MCF 10A (cell line): ENCODE measurements around the gene ALDH1A2. TPM values are rescaled to one million over a fixed set of nuclear protein-coding genes. Genes with fewer than 3 reads are reported as not detected.
A peak's percentile ranks its signal among the peaks of the same experiment; 100 is the strongest.

Experiments
- BruUV-seq: library from RNA; stranded (reverse); fragments of 400-500 nt; replicated peaks from 2 replicates; lab custom pipeline; 2021; lab: Mats Ljungman, UMichigan
- CTCF ChIA-PET: fragments of 300-600 bp; sonication (Branson Sonifier 250); formaldehyde crosslinking; extraction: SDS; loops from one replicate; lab custom pipeline; 2021; ENCODE audit warnings: antibody characterized with exemption, inconsistent platforms; lab: Yijun Ruan, JAX
- POLR2A ChIA-PET: fragments of 300-600, 350-650 bp; sonication (Branson Sonifier 250); formaldehyde crosslinking; extraction: SDS; loops from one replicate; lab custom pipeline; 2020; ENCODE audit warnings: antibody characterized with exemption, inconsistent platforms; lab: Yijun Ruan, JAX
- DNase-seq: peaks from one replicate; pipeline ENCODE4 v3.0.0-alpha.2; 2018; ENCODE audit not compliant: unreplicated experiment
- H3K27ac Mint-ChIP-seq: one replicate; pipeline ENCODE4 v1.8.0; 2022; ENCODE audit warnings: mild to moderate bottlenecking, low read depth, mixed read lengths; ENCODE audit not compliant: unreplicated experiment
- H3K27me3 Mint-ChIP-seq: one replicate; pipeline ENCODE4 v1.8.0; 2022; ENCODE audit warnings: mixed read lengths; ENCODE audit not compliant: insufficient read depth, unreplicated experiment
- H3K36me3 Mint-ChIP-seq: one replicate; pipeline ENCODE4 v1.8.0; 2022; ENCODE audit warnings: mild to moderate bottlenecking, moderate library complexity, mixed read lengths; ENCODE audit not compliant: insufficient read depth, unreplicated experiment
- H3K4me1 Mint-ChIP-seq: one replicate; pipeline ENCODE4 v1.8.0; 2022; ENCODE audit warnings: mixed read lengths; ENCODE audit not compliant: insufficient read depth, unreplicated experiment
- H3K4me3 Mint-ChIP-seq: one replicate; pipeline ENCODE4 v1.8.0; 2022; ENCODE audit warnings: mild to moderate bottlenecking, moderate library complexity, mixed read lengths; ENCODE audit not compliant: unreplicated experiment
- H3K9me3 Mint-ChIP-seq: one replicate; pipeline ENCODE4 v1.8.0; 2022; ENCODE audit warnings: mixed read lengths; ENCODE audit not compliant: unreplicated experiment
- intact Hi-C: fragments of 100-400 bp; cut with micrococcal nuclease; formaldehyde crosslinking; loops from 2 replicates; pipeline ENCODE4 v1.14.1; 2022
- total RNA-seq: library from RNA; stranded (reverse); gene quantifications from 2 replicates; pipeline ENCODE4 v1.2.3, GENCODE V29; 2022
- TF ChIP-seq, protein P1 (sequence below): fragments of 200-600 bp; IDR thresholded peaks from one replicate; pipeline ENCODE4 v1.8.0; 2022; ENCODE audit warnings: antibody characterized with exemption, mild to moderate bottlenecking; ENCODE audit not compliant: unreplicated experiment

Gene ALDH1A2
- total RNA-seq, 1 experiment from 2014 or later, result 1.2 TPM

DNA sequence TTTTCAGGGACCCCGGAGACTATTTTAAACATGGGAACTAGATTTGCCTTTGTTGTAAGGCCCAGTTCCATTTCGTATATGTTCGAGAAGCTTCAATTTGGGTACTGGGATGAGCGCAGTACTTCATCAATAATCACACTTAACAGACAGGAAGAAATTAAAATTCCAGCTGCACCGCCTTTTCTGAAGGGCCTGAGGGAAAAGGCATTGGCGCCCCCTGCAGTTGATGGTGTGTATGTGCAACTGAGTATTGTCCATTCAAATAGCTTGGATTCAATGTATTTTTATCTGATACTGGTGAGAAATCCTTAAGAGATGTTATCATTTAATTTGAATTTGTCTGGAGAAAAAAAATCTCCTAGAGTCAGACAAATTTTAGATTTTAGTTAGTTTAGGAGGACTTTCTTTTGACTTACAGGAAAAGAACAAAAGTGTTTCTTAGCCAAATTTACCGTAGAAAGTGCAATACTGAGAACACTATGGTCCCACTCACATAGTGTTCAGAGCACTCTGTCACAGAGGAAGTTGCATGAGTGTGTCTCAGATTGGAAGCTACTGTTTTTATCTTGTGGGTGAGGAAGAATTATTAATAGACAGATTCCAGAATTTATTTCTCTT, 5.4 kb upstream of the ALDH1A2 start:
- intact Hi-C loops, result loop anchor here (1.0 kb wide), 3 partner anchors 205 to 510 kb away; no protein-coding TSS in a partner anchor
- ChIA-PET POLR2A (interaction anchor here (0.5 to 2.5 kb wide), 4 partner anchors 210 to 403 kb away, joined by 3 to 14 read pairs (median 5); no protein-coding TSS in a partner anchor), CTCF (interaction anchor here (0.5 to 8.5 kb wide), 67 partner anchors 9 to 1264 kb away, joined by 3 to 340 read pairs (median 4); no protein-coding TSS in a partner anchor)
- H3K36me3 Mint-ChIP-seq, result no peaks in the 10 kb centered on the region
- BruUV-seq, result no TSS peak
- no peak overlapping the region for H3K27ac Mint-ChIP-seq
- H3K9me3 Mint-ChIP-seq, result no peaks in the 10 kb centered on the region
- no peaks in the 10 kb centered on the region for H3K27me3 Mint-ChIP-seq
- peaks cover 5% of the 10 kb centered on the region for H3K4me1 Mint-ChIP-seq
- no peak overlapping the region for H3K4me3 Mint-ChIP-seq
- TF ChIP-seq, protein P1, sequence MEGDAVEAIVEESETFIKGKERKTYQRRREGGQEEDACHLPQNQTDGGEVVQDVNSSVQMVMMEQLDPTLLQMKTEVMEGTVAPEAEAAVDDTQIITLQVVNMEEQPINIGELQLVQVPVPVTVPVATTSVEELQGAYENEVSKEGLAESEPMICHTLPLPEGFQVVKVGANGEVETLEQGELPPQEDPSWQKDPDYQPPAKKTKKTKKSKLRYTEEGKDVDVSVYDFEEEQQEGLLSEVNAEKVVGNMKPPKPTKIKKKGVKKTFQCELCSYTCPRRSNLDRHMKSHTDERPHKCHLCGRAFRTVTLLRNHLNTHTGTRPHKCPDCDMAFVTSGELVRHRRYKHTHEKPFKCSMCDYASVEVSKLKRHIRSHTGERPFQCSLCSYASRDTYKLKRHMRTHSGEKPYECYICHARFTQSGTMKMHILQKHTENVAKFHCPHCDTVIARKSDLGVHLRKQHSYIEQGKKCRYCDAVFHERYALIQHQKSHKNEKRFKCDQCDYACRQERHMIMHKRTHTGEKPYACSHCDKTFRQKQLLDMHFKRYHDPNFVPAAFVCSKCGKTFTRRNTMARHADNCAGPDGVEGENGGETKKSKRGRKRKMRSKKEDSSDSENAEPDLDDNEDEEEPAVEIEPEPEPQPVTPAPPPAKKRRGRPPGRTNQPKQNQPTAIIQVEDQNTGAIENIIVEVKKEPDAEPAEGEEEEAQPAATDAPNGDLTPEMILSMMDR, result peak; percentile 93
- peak; percentile 79 for DNase-seq

DNA sequence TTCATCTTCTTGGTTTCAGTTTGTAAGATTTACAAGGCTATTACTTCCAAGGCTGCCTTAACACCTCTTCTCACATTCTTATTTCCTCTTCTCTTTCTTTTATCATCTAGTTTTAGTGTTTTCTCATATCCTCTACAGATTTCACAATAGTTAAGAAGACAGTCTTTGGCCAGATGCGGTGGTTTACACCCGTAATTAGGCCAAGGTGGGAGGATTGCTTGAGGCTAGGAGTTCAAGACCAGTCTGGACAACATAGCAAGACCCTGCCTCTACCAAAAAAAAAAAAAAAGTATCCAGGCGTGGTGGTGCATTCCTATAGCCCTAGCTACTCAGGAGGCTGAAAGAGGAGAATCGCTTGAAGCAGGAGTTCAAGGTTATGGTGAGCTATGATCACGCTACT, 3.5 kb upstream of the ALDH1A2 start:
- TF ChIP-seq, protein P1, result no peak
- POLR2A ChIA-PET, result interaction anchor here (0.7 kb wide), 1 partner anchor 202 kb away, joined by 3 read pairs; no protein-coding TSS in a partner anchor
- CTCF ChIA-PET, result interaction anchor here (0.6 to 8.5 kb wide), 21 partner anchors 8 to 526 kb away, joined by 3 to 340 read pairs (median 6); no protein-coding TSS in a partner anchor
- no TSS peak for BruUV-seq
- no peaks in the 10 kb centered on the region for H3K36me3 Mint-ChIP-seq
- H3K4me3 Mint-ChIP-seq, result no peak overlapping the region
- H3K4me1 Mint-ChIP-seq, result peaks cover 5% of the 10 kb centered on the region
- no peaks in the 10 kb centered on the region for H3K27me3 Mint-ChIP-seq
- H3K27ac Mint-ChIP-seq, result no peak overlapping the region
- no peak for DNase-seq
- intact Hi-C loops, result no loop called here
- H3K9me3 Mint-ChIP-seq, result no peaks in the 10 kb centered on the region

DNA sequence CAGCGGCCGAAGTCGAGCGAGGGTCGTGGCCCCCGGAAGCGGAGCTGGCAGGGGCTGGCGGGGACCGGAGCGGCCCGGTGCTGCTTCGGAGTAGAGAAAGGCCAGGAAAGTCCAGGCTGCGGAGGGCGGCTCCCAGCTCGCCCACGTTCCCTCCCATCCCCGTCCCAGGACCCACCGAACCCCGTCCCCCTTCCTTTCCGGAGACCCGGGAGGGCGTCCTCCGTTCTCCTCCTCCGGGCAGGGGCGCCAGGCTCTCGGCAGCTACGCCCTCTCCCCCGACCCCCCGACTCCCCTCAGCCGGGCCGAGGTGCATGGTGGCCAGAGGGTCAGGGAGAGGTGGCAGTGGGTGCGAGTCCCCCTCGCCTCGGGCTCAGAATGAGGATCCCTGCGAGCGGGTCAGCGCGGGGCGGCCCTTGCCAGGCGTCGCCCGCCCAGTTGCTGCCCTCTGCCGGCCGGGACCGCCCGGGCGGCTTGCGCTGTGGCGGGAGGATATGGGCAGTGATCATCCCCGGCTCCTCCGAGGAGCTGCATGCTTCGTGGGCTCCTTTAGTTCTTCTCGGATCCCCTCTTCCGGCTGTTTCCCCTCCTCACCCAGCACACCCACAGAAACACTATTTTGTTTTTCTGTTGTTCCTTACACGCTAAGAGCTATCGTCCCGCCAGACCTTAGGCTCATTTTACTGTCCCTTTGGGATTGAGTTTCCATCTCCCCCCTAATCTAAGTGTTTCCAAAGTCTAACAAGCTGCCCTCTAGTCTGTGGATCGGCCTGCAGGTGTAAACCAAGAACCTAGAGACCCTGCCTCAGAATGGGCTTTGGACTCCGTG, 744 bp upstream of the ALDH1A2 start:
- BruUV-seq, result no TSS peak
- TF ChIP-seq, protein P1, result peak; percentile 86
- intact Hi-C loops, result loop anchor here (1.0 kb wide), 4 partner anchors 97 to 399 kb away; no protein-coding TSS in a partner anchor
- POLR2A ChIA-PET, result interaction anchor here (0.6 to 0.9 kb wide), 4 partner anchors 256 to 409 kb away, joined by 3 to 4 read pairs (median 3); no protein-coding TSS in a partner anchor
- Mint-ChIP-seq H3K4me3 (peak overlapping the region; percentile 52), H3K36me3 (no peaks in the 10 kb centered on the region), H3K27me3 (no peaks in the 10 kb centered on the region), H3K27ac (no peak overlapping the region), H3K4me1 (peaks cover 5% of the 10 kb centered on the region), H3K9me3 (no peaks in the 10 kb centered on the region)
- CTCF ChIA-PET, result interaction anchor here (0.5 to 8.5 kb wide), 74 partner anchors 8 to 726 kb away, joined by 3 to 340 read pairs (median 4); no protein-coding TSS in a partner anchor
- peak; percentile 55 for DNase-seq
